Fibroblast of lung (primary cell): ENCODE results near the gene ROPN1L.

ENCODE experiments used
- EZH2 ChIP-seq: IDR thresholded peaks from 2 replicates; pipeline ENCODE4 v1.5.1; 2012; ENCODE audit warnings: low read length, control low read depth, mild to moderate bottlenecking; ENCODE audit errors: missing control alignments
- TF ChIP-seq, protein P1 (sequence below), 2 donors: IDR thresholded peaks in 1 of 2; conservative IDR thresholded peaks in 1 of 2; 1 replicate in 1 of 2; 2 replicates in 1 of 2; pipeline ENCODE4 v1.5.1; 2011 to 2012; ENCODE audit warnings: low read length in 2 of 2, control low read depth in 1 of 2, inconsistent platforms in 1 of 2, low read depth in 1 of 2, mild to moderate bottlenecking in 1 of 2

GRCh38 chr5:10497554-10497953 lies 55.9 kb downstream of the ROPN1L start:
- TF ChIP-seq, protein P1, sequence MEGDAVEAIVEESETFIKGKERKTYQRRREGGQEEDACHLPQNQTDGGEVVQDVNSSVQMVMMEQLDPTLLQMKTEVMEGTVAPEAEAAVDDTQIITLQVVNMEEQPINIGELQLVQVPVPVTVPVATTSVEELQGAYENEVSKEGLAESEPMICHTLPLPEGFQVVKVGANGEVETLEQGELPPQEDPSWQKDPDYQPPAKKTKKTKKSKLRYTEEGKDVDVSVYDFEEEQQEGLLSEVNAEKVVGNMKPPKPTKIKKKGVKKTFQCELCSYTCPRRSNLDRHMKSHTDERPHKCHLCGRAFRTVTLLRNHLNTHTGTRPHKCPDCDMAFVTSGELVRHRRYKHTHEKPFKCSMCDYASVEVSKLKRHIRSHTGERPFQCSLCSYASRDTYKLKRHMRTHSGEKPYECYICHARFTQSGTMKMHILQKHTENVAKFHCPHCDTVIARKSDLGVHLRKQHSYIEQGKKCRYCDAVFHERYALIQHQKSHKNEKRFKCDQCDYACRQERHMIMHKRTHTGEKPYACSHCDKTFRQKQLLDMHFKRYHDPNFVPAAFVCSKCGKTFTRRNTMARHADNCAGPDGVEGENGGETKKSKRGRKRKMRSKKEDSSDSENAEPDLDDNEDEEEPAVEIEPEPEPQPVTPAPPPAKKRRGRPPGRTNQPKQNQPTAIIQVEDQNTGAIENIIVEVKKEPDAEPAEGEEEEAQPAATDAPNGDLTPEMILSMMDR (conservative IDR thresholded peaks at IDR 0.05 in 1 of 2, IDR thresholded peaks at IDR 0.05 in 1 of 2; ENCODE audit: low read depth in 1 of 2, low read length in 2 of 2): no peak
- TF ChIP-seq EZH2: no peak
